Adipocyte (in vitro differentiated cells): Measurements from ENCODE around the gene TJP2.

ENCODE experiments used
- DNase-seq: peaks from one replicate; pipeline ENCODE4 v3.0.0-alpha.2; 2015; ENCODE audit warnings: low read depth
- H3K27me3 ChIP-seq: replicated peaks from 2 replicates; pipeline ENCODE4 v1.7.0; 2013; ENCODE audit warnings: mild to moderate bottlenecking, low read length, moderate library complexity; ENCODE audit not compliant: control insufficient read depth, insufficient read depth
- H3K36me3 ChIP-seq: 2 replicates; pipeline ENCODE4 v1.7.0; 2013; ENCODE audit warnings: low read length, mild to moderate bottlenecking, moderate library complexity; ENCODE audit not compliant: control insufficient read depth, insufficient read depth, severe bottlenecking
- H3K4me1 ChIP-seq: 2 replicates; pipeline ENCODE4 v1.7.0; 2013; ENCODE audit warnings: mild to moderate bottlenecking, low read length, moderate library complexity; ENCODE audit not compliant: control insufficient read depth, insufficient read depth
- H3K4me3 ChIP-seq: 2 replicates; pipeline ENCODE4 v1.7.0; 2013; ENCODE audit warnings: mild to moderate bottlenecking, low read length, moderate library complexity
- H3K9ac ChIP-seq: 2 replicates; pipeline ENCODE4 v1.7.0; 2013; ENCODE audit warnings: mild to moderate bottlenecking, low read length, moderate library complexity
- H3K9me3 ChIP-seq: 2 replicates; pipeline ENCODE4 v1.7.0; 2013; ENCODE audit warnings: mild to moderate bottlenecking, low read length, moderate library complexity; ENCODE audit not compliant: control insufficient read depth

Gene TJP2

DNA sequence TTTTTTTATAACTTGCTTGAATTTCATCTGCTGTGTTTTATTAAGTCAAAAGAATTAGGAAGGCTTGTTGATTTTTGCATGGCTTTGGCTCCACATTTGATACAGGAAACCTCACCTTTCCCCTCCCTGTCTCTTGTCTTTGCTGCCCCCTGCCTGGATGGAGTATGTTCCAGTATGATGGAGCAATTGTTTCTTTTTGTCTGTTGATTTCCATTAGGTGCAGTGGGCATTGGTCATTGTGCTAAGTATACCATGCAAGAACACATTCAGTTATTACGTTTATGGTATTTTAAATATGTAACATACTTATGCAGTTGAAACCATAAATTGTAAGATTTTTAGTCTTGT is 19.6 kb downstream of the TJP2 start:
- DNase-seq: no peak
- no peak overlapping the region for H3K9ac ChIP-seq

DNA sequence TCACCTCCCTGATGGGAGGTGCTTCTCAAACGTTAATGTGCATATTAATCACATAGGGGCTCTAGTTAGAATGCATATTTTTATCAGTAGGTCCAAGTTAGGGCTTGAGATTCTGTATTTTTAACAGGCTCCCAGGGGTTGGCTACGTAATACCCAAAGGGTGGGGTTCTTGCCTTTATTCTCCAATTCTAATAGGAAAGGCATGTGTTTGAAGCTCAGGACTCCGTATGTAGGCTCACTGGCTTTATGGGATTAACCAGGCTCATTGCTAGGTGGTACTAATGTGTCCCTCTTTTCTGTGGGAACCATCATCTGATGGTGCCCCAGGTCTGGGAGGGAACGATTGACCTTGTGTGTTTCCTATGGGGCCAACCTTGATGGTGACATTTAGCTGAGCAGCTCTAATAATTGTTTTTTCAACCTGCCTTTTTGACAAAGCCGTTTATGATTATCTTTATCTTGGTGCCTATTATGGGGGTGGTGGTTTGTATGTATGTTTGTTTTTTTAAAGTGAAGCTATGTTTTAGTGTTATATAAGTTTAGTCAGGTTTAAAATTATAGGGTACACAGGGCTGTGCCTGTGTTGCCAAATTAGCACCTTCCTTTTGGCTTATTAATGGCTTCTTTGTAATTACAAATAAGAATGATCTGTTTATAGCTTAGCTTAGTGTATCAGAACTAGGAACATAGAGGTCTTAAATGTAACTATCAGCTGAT is 20.8 kb downstream of the TJP2 start:
- DNase-seq: no peak
- no peaks in the 10 kb centered on the region for H3K27me3 ChIP-seq
- H3K9ac ChIP-seq: no peak overlapping the region
- peaks cover 35% of the 10 kb centered on the region for H3K4me1 ChIP-seq
- H3K4me3 ChIP-seq: no peak overlapping the region
- no peaks in the 10 kb centered on the region for H3K36me3 ChIP-seq
- H3K9me3 ChIP-seq: no peaks in the 10 kb centered on the region

More for the DNA sequence above, 19.6 kb downstream of the TJP2 start:
- no peaks in the 10 kb centered on the region for H3K36me3 ChIP-seq
- no peaks in the 10 kb centered on the region for H3K9me3 ChIP-seq
- no peaks in the 10 kb centered on the region for H3K27me3 ChIP-seq
- H3K4me3 ChIP-seq: no peak overlapping the region
- H3K4me1 ChIP-seq: peaks cover 42% of the 10 kb centered on the region

DNA sequence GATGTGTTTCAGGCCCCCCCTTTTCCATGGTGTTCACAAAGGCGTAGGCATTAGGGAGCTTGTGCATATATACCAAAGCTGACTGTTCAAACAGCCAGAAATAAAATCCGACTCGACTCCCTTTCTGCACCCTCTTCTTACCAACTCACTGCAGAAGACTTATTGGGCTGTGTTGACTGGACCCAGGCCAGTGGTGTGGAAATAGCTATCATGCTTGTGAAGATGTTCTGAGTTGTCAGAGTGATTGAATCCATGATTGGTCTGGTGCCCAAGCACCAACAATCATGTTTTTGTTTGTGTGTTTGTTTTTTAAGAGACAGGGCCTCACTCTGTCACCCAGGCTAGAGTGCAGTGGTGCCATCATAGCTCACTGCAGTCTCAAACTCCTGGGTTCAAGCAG is 21.6 kb downstream of the TJP2 start:
- no peaks in the 10 kb centered on the region for H3K27me3 ChIP-seq
- peaks cover 27% of the 10 kb centered on the region for H3K4me1 ChIP-seq
- no peak for DNase-seq
- H3K36me3 ChIP-seq: no peaks in the 10 kb centered on the region
- no peaks in the 10 kb centered on the region for H3K9me3 ChIP-seq
- no peak overlapping the region for H3K4me3 ChIP-seq
- H3K9ac ChIP-seq: no peak overlapping the region

DNA sequence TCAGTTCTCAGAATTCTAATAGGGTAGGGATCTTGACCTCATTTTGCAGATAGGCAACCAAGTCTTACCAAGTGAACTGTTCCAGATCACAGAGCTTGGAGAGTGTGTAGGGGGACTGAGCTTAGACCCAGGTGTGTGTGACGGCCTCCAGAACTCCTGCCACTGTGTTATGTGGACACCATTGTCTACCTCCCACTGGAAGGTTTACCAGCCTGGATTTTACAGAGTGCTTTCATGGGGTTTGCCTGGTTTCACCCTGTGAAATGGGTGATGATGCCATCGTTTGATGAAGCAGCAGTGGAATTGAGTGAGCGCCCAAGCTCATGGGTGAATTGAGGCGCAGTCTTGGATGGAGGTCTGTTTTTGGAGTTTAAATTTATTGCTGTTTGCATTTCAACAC is 23.6 kb downstream of the TJP2 start:
- Histone ChIP-seq H3K36me3 (no peaks in the 10 kb centered on the region), H3K4me1 (peaks cover 12% of the 10 kb centered on the region), H3K9ac (no peak overlapping the region), H3K27me3 (no peaks in the 10 kb centered on the region), H3K4me3 (no peak overlapping the region), H3K9me3 (no peaks in the 10 kb centered on the region)
- DNase-seq: no peak

DNA sequence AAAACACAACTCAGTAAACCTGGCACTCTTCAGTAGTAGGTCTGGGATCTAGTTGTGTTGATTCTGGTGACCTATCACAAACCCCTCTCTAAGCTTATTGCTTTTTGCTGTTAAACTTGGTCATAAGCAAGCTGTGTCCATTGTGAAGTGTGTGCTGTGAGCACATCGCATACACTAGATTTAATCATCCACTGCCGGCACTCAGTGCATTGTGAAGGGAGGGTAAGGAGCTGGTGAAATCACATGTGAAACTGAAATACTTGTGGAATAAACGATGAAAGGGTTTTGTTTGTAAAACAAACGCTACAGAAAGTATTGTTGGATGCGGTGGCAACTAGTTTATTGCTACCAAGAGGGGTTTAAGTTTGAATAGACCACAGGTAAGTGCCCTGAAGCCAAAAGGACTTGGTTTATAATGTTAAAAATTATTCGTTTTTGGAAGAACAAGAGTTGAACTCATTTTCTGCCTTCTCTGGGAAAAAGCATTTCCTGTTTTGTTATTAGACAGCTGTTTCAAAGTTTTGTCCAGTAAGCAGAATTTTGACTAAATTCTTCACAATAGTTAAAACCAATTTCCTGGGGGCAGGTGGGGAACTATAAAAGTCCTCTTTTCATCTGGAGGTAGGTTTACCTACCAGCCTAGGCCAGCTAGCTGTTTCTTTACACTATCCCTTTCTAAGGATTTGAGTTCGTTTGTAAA is 24.6 kb downstream of the TJP2 start:
- no peaks in the 10 kb centered on the region for H3K9me3 ChIP-seq
- no peaks in the 10 kb centered on the region for H3K27me3 ChIP-seq
- H3K4me3 ChIP-seq: no peak overlapping the region
- H3K4me1 ChIP-seq: peaks cover 11% of the 10 kb centered on the region
- no peak overlapping the region for H3K9ac ChIP-seq
- H3K36me3 ChIP-seq: no peaks in the 10 kb centered on the region
- no peak for DNase-seq

DNA sequence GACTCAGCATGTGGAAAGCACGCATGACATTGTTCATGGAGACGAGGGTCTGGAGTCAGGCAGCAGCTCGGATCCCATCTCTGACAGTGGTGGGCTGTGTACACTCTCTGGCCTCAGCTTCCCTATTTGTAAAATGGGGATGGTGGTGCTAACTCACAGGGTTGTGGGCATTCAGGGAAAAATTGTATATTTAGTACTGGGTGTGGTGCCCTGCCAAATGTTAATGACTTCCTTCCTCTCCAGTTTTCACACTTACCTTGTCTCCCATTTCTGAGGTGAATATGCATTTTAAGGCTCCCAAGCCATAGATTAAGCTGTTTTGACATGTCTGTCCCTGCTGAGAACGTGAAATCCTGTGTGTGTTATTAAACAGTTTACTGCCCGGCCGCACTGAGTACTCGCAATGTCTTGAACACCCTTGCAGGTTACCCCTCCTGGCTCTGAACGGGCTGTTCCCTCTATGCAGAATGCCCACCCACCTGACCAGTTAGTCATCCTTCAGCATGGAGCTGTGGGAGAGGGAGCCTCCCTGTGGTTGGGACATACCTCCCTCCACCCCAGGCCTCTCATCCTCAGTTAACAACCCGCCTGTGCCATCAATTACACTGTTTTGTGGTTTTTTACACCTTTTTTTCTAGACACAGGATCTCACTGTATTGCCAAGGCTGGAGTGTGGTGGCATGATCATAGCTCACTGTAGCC is 25.8 kb downstream of the TJP2 start:
- H3K36me3 ChIP-seq: no peaks in the 10 kb centered on the region
- H3K4me3 ChIP-seq: no peak overlapping the region
- H3K9me3 ChIP-seq: no peaks in the 10 kb centered on the region
- H3K9ac ChIP-seq: no peak overlapping the region
- peaks cover 19% of the 10 kb centered on the region for H3K4me1 ChIP-seq
- H3K27me3 ChIP-seq: no peaks in the 10 kb centered on the region
- no peak for DNase-seq

DNA sequence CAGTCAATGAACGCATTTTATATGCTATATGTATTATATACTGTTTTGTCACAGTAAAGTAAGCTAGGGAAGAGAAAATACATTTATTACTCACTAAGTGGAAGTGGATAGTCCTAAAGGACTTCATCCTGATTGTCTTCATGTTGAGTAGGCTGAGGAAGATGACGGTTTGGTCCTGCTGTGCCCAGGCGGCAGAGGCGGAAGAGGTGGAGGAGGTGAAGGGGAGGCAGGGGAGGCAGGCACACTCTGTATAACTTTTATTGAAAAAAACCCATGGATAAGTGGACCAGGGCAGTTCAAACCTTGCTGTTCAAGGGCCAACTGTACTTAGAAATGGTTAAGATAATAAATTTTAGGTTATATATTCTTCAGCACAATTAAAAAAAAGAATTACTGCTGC is 28.5 kb downstream of the TJP2 start:
- Histone ChIP-seq H3K9me3 (no peaks in the 10 kb centered on the region), H3K36me3 (no peaks in the 10 kb centered on the region), H3K9ac (no peak overlapping the region), H3K27me3 (no peaks in the 10 kb centered on the region), H3K4me3 (no peak overlapping the region), H3K4me1 (peaks cover 14% of the 10 kb centered on the region)
- no peak for DNase-seq

DNA sequence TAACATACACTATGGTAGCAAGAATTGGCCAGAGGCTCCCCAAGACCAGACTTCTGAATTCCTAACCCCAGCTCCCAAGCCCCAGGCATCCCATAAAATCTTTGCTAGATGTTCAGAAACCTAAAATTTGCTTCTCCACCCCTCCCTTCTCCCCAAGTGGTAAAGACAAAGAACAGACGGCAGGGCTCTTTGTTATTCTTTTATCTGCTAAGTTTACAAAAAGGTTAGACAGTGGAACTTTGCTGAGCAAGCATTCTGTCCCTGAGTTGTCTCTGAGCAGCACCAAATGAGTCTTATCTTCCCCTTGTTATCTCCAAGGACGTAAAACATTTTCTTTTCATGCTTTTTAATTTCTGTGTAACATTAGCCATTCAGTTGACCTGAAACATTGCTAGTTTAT is 30.2 kb downstream of the TJP2 start:
- H3K27me3 ChIP-seq: no peaks in the 10 kb centered on the region

DNA sequence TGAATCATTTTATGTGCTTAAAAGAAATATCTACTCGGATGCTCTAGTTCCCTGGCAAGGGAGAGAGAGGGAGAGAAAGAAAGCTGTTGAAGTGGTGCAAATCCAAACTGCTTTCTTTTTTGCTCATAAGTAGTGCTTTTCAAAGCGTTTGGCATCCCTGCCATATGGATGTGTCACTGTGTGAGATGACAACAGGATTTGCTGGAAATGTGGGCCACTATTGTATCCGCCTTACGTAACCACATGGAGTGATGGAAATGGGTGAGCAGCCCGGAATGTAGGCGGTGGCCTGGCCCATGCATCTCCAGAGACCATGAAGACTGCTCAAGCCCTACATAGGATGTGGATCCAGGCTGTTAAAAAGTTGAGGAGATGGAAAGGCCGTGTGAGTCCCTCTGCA is 30.8 kb downstream of the TJP2 start:
- H3K27me3 ChIP-seq: no peaks in the 10 kb centered on the region
- H3K9me3 ChIP-seq: no peaks in the 10 kb centered on the region
- H3K4me3 ChIP-seq: peak overlapping the region; percentile 45
- no peaks in the 10 kb centered on the region for H3K36me3 ChIP-seq
- H3K4me1 ChIP-seq: peaks cover 18% of the 10 kb centered on the region
- peak; percentile 17 for DNase-seq
- H3K9ac ChIP-seq: peak overlapping the region; percentile 13

More for the DNA sequence above, 30.2 kb downstream of the TJP2 start:
- H3K9me3 ChIP-seq: no peaks in the 10 kb centered on the region
- H3K9ac ChIP-seq: peak overlapping the region; percentile 1
- peak overlapping the region; percentile 45 for H3K4me3 ChIP-seq
- no peaks in the 10 kb centered on the region for H3K36me3 ChIP-seq
- no peak for DNase-seq
- peaks cover 18% of the 10 kb centered on the region for H3K4me1 ChIP-seq

DNA sequence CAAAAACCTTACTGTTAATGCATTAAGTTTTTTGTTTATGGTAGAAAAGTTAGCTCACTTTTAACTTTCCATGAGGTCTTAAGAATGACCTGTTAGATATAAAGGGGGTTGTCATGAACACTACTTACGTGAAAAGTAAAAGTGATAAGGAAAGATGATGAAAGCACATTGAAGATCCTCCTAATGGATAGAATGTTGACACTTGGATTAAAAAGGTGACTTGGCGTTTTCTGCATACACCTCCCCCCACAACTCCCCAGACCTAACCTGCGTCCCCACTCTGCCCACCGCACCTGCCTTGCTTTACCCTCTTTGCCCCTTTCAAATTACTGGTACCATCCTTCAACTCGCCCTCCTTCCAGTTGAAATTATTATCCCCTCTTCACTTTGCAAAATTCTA is 32.0 kb downstream of the TJP2 start:
- H3K4me3 ChIP-seq: no peak overlapping the region
- H3K9ac ChIP-seq: no peak overlapping the region
- no peak for DNase-seq
- H3K9me3 ChIP-seq: no peaks in the 10 kb centered on the region
- H3K4me1 ChIP-seq: peaks cover 18% of the 10 kb centered on the region
- no peaks in the 10 kb centered on the region for H3K27me3 ChIP-seq
- H3K36me3 ChIP-seq: no peaks in the 10 kb centered on the region

DNA sequence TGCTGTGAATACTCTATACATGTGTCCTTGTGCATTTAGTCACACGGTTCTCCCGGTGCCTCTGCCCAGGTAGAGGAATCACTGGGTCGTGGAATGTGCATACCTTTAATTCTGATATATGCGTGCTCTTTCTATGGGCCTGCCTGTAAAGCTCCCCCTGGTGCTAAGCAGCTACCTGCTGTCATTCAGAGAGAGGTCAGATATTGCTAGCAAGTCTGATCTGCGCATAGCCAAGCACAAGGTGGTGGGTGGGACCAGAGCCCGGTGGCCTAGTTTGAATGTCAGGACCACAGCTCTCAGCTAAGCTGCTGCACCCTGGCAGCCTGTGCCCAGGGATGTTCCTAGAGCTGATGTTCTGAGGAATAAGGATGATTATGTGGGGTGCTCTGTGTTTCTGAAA is 33.4 kb downstream of the TJP2 start:
- H3K36me3 ChIP-seq: no peaks in the 10 kb centered on the region
- no peak for DNase-seq
- no peaks in the 10 kb centered on the region for H3K9me3 ChIP-seq
- H3K27me3 ChIP-seq: no peaks in the 10 kb centered on the region
- peaks cover 18% of the 10 kb centered on the region for H3K4me1 ChIP-seq
- no peak overlapping the region for H3K4me3 ChIP-seq
- no peak overlapping the region for H3K9ac ChIP-seq
